HG03558 (cell line): Measurements from ENCODE around the gene RARS2.
"Not testable (repeated sequence)": the region's sequence is repeated elsewhere in the genome, so short reads cannot be mapped to it uniquely, and the experiment has no call there.

Experiments
- ATAC-seq: cut with Tn5 transposase; IDR thresholded peaks from one replicate; pipeline ENCODE4 v1.9.1; 2021; ENCODE audit warnings: moderate number of reproducible peaks; ENCODE audit not compliant: unreplicated experiment; ENCODE audit errors: extremely low read depth

RARS2 gene, protein sequence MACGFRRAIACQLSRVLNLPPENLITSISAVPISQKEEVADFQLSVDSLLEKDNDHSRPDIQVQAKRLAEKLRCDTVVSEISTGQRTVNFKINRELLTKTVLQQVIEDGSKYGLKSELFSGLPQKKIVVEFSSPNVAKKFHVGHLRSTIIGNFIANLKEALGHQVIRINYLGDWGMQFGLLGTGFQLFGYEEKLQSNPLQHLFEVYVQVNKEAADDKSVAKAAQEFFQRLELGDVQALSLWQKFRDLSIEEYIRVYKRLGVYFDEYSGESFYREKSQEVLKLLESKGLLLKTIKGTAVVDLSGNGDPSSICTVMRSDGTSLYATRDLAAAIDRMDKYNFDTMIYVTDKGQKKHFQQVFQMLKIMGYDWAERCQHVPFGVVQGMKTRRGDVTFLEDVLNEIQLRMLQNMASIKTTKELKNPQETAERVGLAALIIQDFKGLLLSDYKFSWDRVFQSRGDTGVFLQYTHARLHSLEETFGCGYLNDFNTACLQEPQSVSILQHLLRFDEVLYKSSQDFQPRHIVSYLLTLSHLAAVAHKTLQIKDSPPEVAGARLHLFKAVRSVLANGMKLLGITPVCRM

DNA sequence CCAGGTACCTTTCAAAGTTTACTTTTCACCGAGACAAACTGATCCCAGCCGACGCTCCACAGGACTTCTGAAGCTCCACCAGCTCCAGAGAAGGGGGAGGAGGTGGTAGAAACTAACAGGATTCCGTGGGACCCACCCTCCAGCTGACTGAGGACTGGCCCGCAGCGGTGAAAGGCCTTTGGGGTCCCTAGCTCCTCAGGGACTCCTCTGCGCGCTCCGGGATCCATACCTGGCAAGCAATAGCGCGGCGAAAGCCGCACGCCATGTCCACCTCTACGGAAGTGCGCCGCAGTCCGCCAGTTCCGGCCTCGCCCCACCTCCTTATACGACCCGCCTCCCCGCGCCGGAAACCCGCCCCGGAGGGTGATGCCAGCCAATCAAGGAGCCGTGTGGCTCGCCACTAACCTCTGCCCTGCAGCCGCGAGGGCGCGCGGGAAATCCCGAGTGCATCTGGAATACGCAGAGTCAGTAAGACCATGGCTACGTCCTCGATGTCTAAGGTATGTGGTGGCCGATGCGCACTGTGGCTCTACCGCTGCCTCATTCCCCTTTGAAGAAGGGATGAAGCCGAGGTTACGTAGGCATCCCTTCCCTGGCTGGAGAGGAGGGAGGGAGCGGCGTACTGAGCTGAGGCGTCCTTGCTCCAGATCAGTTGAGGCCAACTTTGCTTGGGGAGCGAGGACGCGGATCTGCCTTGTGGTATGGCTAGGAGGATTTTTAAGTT lies at the start of gene RARS2, which contains the start of gene ORC3:
TSS of gene RARS2 (minus strand) at position 295 of the 724 bp plus-strand sequence. CDS start at position 265, 30 bp downstream.
TSS of gene ORC3 (plus strand) at position 443 of the 724 bp plus-strand sequence. CDS start at position 477, 34 bp downstream.
- ATAC-seq = peak; percentile 99

DNA sequence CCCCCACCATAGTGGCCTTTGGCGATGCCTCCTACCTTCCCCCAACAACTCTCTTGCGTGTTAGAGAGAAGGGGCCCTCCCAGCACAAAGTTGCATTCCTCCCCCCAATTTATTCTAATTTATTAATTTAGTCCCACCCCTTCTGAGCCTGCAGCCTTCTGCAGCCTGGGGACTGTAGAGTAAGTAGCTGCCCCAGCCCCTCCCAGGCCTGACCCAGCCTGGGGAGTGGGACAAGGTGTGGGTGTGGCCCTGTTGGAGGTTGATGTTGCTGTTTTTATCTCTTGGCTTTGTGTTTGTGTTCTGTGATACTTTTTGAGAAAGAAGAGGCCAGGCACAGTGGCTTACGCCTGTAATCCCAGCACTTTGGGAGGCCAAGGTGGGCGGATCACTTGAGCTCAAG lies 49.6 kb upstream of the RARS2 start:
- no peak for ATAC-seq

DNA sequence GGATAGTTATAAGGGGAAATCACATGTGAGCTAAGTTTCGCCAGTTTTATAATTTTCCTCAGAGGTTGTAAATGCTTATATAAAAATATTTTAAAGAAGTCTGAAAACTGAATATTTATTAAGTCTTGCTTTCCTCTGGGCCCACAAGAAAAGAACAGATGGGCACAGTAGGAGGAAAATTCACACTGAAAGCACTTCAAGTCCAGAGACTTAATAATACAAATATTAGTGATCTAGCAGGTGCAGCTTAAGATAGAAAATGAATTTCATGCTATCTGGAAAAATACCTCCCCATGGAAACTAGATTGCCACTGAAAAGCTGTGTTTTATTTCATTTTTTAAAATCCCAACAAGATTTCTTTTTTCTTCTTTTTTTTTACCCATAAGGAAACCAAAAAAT lies 47.3 kb upstream of the RARS2 start:
- no peak for ATAC-seq

DNA sequence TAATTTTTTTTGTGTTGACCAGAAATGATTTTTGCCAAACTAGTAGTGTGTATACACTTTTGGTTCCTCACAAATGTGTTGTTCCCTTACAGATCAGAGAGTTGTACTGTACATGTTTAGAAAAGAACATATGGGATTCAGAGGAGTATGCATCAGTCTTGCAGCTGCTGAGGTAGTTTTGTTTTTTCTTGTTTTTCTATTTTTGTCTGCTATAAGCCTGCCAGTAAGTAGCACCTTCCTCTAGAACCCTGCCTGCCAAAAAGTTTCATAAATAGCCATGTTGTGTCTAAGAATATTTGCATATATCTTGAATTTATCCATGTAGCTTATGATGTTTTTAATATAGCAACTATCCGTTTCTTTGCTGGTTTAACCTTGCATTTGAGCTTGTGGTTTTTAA lies 46.5 kb upstream of the RARS2 start:
- ATAC-seq = no peak

DNA sequence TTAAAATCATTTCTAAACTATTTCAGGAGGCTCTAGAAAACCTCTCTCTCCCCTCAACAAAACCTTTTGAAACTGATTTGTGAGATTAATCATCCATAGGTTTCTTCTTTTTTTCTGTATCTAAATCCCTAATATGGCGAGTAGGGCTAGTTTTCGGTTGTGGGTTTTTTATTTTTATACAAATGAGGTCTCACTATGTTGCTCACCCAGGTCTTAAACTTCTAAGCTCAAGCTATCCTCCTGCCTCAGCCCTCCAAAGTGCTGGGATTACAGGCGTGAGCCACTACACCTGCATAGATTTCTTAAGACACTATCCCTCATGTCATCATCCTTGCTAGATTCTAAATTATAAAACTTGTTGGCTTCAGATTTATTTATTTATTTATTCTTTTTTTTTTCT lies 44.1 kb upstream of the RARS2 start:
- no peak for ATAC-seq

DNA sequence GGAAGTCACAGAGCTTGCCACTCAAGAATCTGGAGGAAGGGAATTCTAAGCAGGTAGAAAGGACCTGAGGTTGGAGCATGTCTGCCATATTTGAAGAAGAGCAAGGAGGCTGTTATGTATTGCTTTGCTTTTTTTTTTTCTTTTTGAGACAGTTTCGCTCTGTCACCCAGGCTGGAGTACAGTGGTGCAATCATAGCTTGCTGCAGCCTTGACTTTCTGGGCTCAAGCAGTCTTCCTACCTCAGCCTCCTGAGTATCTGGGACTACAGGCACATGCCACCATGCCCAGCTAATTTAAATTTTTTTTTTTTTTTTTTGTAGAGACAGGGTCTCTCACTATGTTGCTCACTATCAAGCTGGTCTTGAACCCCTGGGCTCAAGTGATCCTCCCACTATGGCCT lies 41.0 kb upstream of the RARS2 start:
- no peak for ATAC-seq

DNA sequence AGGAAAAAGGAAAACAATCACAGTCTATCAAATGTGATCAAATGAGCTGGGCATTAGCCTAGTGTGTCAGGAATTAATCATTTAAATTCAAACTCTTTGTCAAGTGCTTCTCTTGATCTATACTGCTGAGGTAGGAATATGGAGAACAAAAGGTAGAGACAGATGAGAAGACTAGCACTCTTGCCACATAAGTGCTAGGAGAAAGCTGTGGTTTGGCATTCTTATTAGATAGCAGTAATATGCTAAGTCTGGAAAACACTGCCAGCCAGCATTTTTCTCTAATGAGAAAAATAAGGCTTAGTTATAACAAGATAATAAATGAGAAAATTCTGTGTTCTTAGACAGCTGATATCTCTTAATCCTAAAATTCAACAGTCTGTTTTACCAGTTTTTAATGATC lies 39.1 kb upstream of the RARS2 start:
- no peak for ATAC-seq

DNA sequence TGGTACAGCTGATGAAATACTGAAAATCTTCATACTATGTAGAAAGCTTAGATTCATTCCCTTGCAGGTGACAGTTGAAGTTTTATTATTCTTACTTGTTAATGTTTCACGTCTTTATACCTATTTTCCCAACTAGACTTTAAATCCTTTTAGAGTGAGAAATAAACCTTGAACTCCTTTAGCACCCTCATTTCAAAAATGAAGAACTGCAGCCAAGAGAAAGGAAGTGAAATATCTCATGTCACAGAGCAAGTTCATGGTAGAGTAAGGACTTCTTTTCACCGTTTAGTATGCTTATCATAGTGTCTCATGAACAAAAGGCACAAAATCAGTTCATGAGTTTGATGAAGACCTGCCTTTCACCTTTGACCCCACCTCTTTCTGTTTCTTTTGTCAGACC lies 38.6 kb upstream of the RARS2 start:
- ATAC-seq = no peak

DNA sequence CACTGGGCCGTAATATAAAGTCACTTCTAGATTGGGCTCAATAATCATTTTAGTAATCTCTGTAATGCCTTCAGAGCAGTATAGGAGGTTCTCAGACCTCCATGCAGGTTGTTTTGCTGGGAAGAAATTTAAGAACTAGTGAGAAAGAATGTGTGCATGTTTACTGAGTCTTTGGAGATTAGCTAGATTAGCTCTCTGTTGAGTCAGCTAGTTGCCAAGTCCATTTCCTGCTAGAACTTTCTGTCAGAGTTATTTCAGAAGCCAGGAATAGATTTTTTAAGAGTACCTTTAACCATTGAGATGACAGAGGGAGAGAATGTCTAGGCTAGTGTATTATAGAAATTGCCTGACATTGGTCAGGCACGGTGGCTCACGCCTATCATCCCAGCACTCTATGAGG lies 33.5 kb upstream of the RARS2 start:
- ATAC-seq = no peak

DNA sequence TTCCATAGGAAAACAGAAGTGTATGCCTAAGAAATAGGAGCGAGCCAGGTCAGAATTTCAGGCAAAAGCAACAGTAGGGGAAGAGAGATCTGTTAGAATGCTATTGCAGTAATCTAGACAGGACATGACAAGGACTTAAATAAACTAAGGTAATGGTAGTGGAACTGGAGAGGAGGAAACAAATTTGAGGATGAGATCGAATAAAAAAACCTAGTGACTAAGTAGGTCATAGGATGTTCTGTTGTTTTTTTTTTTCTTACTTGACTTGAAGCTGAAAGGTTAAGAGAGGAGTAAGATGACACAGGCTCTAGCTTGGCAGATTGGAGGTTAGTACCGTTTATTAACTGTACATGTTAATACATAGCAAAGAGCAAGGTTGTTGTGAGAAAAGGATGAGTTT lies 28.7 kb upstream of the RARS2 start:
- no peak for ATAC-seq

DNA sequence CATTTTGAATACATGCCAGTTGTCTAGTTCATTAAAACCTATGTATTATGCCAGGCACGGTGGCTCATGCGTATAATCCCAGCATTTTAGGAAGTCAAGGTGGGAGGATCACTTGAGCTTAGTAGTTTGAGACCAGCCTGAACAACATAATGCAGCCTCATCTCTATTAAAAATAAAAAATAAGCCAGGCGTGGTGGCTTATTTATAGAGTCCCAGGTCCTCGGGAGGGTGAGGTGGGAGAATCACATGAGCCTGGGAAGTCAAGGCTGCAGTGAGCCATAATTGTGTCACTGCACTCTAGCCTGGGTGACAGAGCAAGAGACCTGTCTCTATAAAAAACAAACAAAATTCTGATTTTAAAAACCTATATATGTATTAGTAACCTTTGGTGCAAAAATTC lies 27.6 kb upstream of the RARS2 start:
- ATAC-seq = no peak

DNA sequence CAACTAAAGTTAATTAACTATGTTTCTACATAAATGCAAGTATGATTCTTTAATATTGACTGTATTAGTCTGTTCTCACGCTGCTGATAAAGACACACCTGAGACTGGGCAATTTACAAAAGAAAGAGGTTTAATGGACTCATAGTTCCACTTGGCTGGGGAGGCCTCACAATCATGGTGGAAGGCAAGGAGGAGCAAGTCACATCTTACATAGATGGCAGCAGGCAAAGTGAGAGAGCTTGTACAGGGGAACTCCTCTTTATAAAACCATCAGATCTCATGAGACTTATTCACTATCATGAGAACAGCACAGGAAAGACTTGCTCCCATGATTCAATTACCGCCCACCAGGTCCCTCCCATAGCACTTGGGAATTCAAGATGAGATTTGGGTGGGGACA lies 23.2 kb upstream of the RARS2 start:
- ATAC-seq = not testable (repeated sequence)

DNA sequence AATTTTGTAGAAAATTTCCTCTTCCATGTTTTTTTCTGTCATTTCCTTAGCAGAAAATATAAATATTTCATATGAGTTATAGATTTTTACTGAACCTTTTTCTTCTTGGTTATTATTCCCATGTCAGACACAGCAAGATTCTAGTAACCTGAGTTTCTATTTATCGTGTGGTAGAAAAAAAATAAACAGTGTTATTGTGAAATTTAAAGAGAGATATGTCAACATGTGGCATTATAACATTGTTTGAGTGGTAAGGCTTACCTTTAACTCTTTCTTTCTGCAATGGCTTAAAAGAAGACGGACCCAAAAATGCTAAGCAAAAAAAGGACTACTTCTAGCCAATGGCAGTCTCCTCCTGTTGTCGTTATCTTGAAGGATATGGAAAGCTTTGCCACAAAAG lies 19.0 kb upstream of the RARS2 start:
- no peak for ATAC-seq

DNA sequence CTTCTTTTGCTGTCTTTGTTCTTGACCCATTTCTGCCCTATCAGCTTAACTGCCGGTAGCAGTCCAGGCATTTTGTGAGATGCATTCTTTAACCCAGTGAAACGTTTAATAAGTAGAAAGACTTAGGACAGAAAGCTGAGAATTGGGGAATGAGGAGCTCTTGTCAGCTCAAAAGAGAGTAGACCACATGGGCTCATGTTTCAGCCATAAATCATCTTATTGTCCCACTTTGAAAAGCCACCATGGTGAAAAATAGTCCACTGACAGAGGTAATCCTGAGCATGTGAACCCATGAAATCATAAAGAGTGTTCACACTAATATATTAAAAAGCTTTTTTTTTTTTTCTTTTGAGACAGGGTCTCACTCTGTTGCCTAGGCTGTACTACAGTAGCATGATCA lies 16.4 kb upstream of the RARS2 start:
- ATAC-seq = no peak

DNA sequence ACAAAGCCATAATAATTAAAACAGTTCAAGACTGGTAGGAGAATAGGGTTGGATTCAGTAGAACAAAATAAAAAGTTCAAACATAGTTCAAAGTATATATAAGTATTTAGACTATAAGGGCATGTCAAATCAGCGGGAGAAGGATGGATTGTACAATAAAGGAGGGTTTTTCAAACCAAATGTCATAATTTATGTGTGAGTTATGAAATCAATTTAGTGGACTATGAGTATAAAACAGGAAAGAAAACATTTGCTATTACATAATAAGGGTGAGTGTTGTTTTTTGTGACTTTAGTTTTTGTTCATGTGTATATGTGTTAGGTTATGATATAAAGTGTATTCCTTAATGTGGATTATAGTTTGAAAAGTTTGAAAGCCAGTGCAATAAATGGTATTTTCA lies 10.8 kb upstream of the RARS2 start:
- no peak for ATAC-seq

DNA sequence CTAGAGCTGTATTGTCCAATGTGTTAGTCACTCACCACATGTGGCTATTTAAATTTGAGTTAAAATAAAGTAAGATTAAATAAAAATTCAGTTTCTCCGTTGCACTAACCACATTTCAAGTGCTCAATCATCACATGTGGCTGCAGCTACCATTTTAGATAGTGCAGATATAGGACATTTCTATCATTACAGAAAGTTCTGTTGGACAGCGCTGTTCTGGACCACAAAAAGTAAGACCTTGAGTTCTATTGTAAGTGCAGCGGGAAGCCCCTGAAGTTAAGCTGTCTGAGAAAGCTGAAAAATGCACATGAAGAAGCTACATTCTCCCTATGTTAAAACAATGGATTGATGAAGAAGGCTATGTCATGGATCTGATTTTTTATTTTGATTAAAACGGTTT lies 1.2 kb upstream of the RARS2 start:
- ATAC-seq = no peak

DNA sequence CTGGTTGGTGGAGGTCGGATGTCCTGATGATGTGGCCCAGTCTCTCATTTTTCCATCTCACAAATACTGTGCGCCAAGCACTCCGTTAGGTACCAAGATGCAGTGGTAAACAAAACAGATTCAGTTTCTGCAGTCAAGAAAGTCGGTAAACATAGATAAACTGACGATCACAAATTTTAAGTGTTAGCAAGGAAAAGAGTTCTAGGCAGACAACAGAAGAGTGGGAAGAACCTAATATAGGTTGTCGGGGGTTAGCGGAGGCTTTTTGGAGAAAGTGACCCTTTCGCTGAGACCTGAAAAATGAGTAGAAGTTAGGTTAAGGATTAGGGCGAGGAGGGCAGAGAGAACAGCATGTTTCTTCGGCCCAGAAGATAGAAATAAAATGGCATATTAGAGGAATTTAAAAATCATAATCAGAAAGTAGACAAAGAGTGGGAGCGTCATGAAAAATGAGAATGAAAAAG lies 662 bp upstream of the RARS2 start:
- ATAC-seq = no peak

DNA sequence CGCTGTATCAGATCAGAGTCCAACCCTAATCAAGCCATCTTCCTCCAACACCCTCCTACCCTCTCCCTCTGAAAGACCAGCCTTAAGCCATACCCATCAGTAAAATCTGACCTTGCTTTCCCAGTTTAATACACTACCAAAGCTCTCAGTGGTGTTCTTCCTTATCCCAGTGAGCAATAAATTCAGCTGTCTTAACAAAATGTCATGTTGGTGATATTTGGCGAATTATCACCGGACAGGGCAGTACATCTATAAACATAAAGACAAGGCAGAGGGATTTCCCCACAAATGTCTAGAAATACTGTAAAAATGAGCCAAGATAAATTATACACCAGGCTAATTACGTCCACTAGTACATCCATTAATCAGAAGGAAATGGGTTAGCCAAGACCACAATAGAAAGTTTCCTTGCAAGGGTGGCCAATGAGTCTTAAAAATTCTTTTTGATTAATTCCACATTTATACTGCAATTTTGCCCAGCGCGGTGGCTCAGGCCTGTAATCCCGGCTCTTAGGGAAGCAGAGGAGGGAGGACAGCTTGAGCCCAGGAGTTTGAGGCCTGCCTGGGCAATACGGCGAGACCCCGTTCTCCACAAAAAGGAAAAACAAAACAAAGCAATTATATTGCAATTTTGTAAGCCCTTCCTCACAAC lies 905 bp downstream of the RARS2 start:
- no peak for ATAC-seq

DNA sequence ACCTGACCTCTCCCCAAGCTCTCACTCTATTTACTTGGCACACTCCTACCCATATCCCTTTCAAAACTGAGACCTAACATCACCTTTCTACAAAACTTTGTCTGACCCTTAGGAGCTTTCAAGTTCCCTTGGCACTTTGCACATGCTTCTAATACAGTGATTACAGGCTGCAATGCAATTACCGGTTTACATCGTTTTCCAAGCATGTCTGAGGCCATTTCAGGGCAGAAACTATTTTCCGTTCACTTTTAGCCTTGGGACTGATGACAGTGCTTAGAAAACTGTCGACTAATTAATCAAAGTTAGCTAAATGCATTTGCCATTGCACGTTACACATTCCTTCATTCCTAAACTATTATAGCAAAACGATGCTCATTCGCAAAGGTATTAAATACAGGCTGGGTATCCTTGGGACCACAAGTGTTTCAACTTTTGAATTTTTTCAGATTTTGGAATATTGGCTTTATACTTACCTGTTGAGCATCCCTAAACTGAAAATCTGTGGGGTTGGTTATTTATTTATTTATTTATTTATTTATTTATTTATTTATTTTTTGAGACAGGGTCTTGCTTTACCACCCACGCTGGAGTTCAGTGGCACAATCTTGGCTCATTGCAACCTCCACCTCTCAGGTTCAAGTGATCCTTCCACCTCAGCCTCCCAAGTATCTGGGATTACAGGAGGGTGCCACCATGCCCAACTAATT lies 3.3 kb downstream of the RARS2 start:
- ATAC-seq = no peak

DNA sequence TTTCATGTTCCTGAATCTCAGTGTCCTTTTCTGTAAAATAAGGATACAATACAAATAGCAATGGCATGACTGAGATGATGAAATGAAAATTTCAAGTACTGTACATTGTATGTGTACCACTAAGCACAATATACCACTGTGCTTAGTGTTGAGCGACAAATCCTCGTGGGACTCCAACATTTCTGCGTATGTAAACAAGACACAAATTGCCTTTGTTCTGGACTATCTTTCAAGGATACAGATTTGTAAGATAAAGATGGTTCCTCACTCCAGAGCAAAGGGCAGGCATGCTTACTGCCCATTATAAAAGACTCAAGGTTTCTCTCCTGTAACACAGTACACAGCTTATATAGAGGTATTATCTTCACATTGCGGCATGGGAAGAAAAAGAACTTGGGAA lies 6.0 kb downstream of the RARS2 start:
- no peak for ATAC-seq
